ENCODE results near the gene LHFPL2.

DNA sequence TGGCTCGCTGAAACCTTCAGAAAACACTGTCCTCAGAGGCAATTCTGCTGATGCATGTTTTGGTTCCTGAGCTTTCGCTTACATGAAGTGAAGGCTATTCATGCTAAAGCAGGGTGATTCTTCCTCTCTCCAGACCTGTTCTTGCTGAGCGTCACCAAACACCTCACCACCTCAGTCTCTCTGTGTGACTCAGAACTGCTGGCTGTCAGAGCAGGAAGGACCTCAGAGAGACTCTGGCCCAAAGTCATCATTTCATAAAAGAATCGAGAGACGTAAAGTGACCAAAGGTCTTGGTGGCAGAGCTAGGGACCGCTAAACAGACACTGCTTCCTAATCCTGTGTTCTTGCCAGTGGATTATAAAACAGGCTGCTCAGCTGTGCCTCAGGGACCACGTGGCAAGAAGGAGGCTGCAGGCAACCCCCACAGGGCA lies 73.8 kb downstream of the LHFPL2 start:
- TF ChIP-seq, protein P1, sequence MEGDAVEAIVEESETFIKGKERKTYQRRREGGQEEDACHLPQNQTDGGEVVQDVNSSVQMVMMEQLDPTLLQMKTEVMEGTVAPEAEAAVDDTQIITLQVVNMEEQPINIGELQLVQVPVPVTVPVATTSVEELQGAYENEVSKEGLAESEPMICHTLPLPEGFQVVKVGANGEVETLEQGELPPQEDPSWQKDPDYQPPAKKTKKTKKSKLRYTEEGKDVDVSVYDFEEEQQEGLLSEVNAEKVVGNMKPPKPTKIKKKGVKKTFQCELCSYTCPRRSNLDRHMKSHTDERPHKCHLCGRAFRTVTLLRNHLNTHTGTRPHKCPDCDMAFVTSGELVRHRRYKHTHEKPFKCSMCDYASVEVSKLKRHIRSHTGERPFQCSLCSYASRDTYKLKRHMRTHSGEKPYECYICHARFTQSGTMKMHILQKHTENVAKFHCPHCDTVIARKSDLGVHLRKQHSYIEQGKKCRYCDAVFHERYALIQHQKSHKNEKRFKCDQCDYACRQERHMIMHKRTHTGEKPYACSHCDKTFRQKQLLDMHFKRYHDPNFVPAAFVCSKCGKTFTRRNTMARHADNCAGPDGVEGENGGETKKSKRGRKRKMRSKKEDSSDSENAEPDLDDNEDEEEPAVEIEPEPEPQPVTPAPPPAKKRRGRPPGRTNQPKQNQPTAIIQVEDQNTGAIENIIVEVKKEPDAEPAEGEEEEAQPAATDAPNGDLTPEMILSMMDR (IDR thresholded peaks at IDR 0.05) = no peak
- TF ChIP-seq POLR2A (IDR thresholded peaks at IDR 0.05) = no peak

Data from testis (tissue), 2 donors.